ENCODE data around the gene NUDT5. TPM values are rescaled to one million over a fixed set of nuclear protein-coding genes. Genes with fewer than 3 reads are reported as not detected.

The NUDT5 gene
- total RNA-seq (2014; rRNA removed; shearing (Covaris generic)) (55.7 and 70.2 TPM in 2 replicates), total RNA-seq (2022) (92.1 and 105 TPM in 2 replicates), Bru-seq, nascent RNA (percentile 78 among the genes with signal in this experiment), BruChase-seq, experiment 1, labeled RNA remaining after a 6-hour chase (percentile 82 among the genes with signal in this experiment), BruChase-seq, experiment 2, labeled RNA remaining after a 2-hour chase (percentile 81 among the genes with signal in this experiment)
- long read RNA-seq, partial matches to known transcripts, result 2 of 32 reads
- long read RNA-seq, other reads (novel, unspliced or antisense), result 28 of 32 reads

GRCh38 chr10:12195603-12196506 is at the start of gene NUDT5, which contains the start of gene CDC123:
Gene NUDT5 (minus strand): TSS chr10:12195891. CDS start chr10:12186291, 9,600 bp downstream.
Gene CDC123 (plus strand): TSS chr10:12196188. CDS start chr10:12196246, 58 bp downstream.
- no TSS peak for BruUV-seq (replicated peaks)
- POLR2A ChIA-PET, result interaction anchor here (0.7 to 2.0 kb wide), 9 partner anchors 9 to 207 kb away, joined by 3 to 10 read pairs (median 4); no protein-coding TSS in a partner anchor
- Histone ChIP-seq H3K9me2 (ENCODE audit: insufficient read depth, low read length) (no peaks in the 10 kb centered on the region), H3K4me2 (ENCODE audit: low read length) (peak within 1 kb of the TSS; percentile 96), H3K4me3 (ENCODE audit: low read depth, low read length, poor library complexity, severe bottlenecking) (peak within 1 kb of the TSS; percentile 97), H3K36me3 (ENCODE audit: insufficient read depth, low read length) (peaks cover 50% of the 10 kb centered on the region), H4K20me1 (ENCODE audit: insufficient read depth, low read length) (peaks cover 22% of the 10 kb centered on the region; the same call in 1 of the 2 replicates), H3K27ac (ENCODE audit: low read depth, low read length, poor library complexity, severe bottlenecking) (peak within 1 kb of the TSS; percentile 88), H3K79me2 (ENCODE audit: insufficient read depth, low read depth, low read length) (peaks cover 90% of the 10 kb centered on the region), H3K4me1 (ENCODE audit: insufficient read depth, low read length, poor library complexity, severe bottlenecking) (peaks cover 38% of the 10 kb centered on the region), H3K9me3 (ENCODE audit: low read length) (no peaks in the 10 kb centered on the region), H2AFZ (ENCODE audit: low read length) (peak within 1 kb of the TSS; percentile 80)
- intact Hi-C loops (cut with micrococcal nuclease; ENCODE audit: unreplicated experiment), result loop anchor here (1.0 to 10.0 kb wide), 6 partner anchors 66 to 1149 kb away; partner anchors contain the start of genes SEPHS1 and UPF2
- CTCF ChIA-PET (ENCODE audit: unreplicated experiment), result interaction anchor here (1.4 kb wide), 1 partner anchor 19 kb away, joined by 3 read pairs; no protein-coding TSS in a partner anchor
- peak; percentile 93 for DNase-seq (ENCODE audit: low spot score)
- no peak for TF ChIP-seq CTCF (conservative IDR thresholded peaks at IDR 0.05; ENCODE audit: low read length)
- no peak for TF ChIP-seq EZH2phosphoT487 (IDR thresholded peaks at IDR 0.05; ENCODE audit: borderline replicate concordance, low read depth, low read length)

GRCh38 chr10:12243864-12244620 is 48.4 kb upstream of the NUDT5 start:
- peak overlapping the region; percentile 2 for H3K4me3 ChIP-seq (ENCODE audit: low read depth, low read length, poor library complexity, severe bottlenecking)
- H3K9me3 ChIP-seq (ENCODE audit: low read length), result no peaks in the 10 kb centered on the region
- CTCF ChIA-PET (ENCODE audit: unreplicated experiment), result interaction anchor here (1.1 kb wide), 1 partner anchor 412 kb away, joined by 3 read pairs; no protein-coding TSS in a partner anchor
- H4K20me1 ChIP-seq (ENCODE audit: insufficient read depth, low read length), result peaks cover 13% of the 10 kb centered on the region
- no peaks in the 10 kb centered on the region for H3K9me2 ChIP-seq (ENCODE audit: insufficient read depth, low read length)
- peaks cover 82% of the 10 kb centered on the region for H3K36me3 ChIP-seq (ENCODE audit: insufficient read depth, low read length)
- peak overlapping the region; percentile 47 for H3K4me2 ChIP-seq (ENCODE audit: low read length)
- H3K4me1 ChIP-seq (ENCODE audit: insufficient read depth, low read length, poor library complexity, severe bottlenecking), result peaks cover 31% of the 10 kb centered on the region
- H2AFZ ChIP-seq (ENCODE audit: low read length), result no peak overlapping the region
- intact Hi-C loops (cut with micrococcal nuclease; ENCODE audit: unreplicated experiment), result no loop called here
- no TSS peak for BruUV-seq (replicated peaks)
- DNase-seq (ENCODE audit: low spot score), result peak; percentile 95
- POLR2A ChIA-PET, result interaction anchor here (1.0 kb wide), 1 partner anchor 98 kb away, joined by 3 read pairs; no protein-coding TSS in a partner anchor
- no peak for TF ChIP-seq CTCF (conservative IDR thresholded peaks at IDR 0.05; ENCODE audit: low read length)
- TF ChIP-seq EZH2phosphoT487 (IDR thresholded peaks at IDR 0.05; ENCODE audit: borderline replicate concordance, low read depth, low read length), result no peak
- peak overlapping the region; percentile 61 for H3K27ac ChIP-seq (ENCODE audit: low read depth, low read length, poor library complexity, severe bottlenecking)
- peaks cover 10% of the 10 kb centered on the region; the same call in 1 of the 2 replicates for H3K79me2 ChIP-seq (ENCODE audit: insufficient read depth, low read depth, low read length)

Measured in OCI-LY7 (cell line).